Caco-2 (cell line): ENCODE results near the gene CLSTN1. TPM values are rescaled to one million over a fixed set of nuclear protein-coding genes. Genes with fewer than 3 reads are reported as not detected.

Experiments
- BruUV-seq: library from RNA; stranded (reverse); fragments of 400-500 nt; replicated peaks from 2 replicates; lab custom pipeline; 2021; lab: Mats Ljungman, UMichigan
- CTCF ChIA-PET: fragments of 300-600 bp; sonication (Branson Sonifier 250); formaldehyde crosslinking; loops from one replicate; lab custom pipeline; 2022; ENCODE audit warnings: antibody characterized with exemption; lab: Charles Lee
- POLR2A ChIA-PET: fragments of 300-600 bp; sonication (Branson Sonifier 250); formaldehyde crosslinking; loops from one replicate; lab custom pipeline; 2022; ENCODE audit warnings: antibody characterized with exemption; lab: Charles Lee
- DNase-seq, 2 experiments: peaks; one replicate each; pipeline versions ENCODE4 v3.0.0 to v3.0.0-alpha.2; 2020 to 2022
- H3K27me3 ChIP-seq: replicated peaks from 2 replicates; pipeline ENCODE4 v1.6.0; 2011; ENCODE audit warnings: low read length; ENCODE audit not compliant: control insufficient read depth, insufficient read depth
- H3K36me3 ChIP-seq: 2 replicates; pipeline ENCODE4 v1.5.1; 2011; ENCODE audit warnings: low read length; ENCODE audit not compliant: control insufficient read depth, insufficient read depth
- H3K4me1 ChIP-seq: fragments of 250-450 bp; sonication (Bioruptor Pico); 2 replicates; pipeline ENCODE4 v1.5.1; 2020; ENCODE audit warnings: mild to moderate bottlenecking
- H3K4me3 ChIP-seq: 2 replicates; pipeline ENCODE4 v1.5.1; 2011; ENCODE audit warnings: low read depth, mild to moderate bottlenecking, control low read depth, low read length
- H3K9me3 ChIP-seq: fragments of 250-450 bp; sonication (Bioruptor Pico); 2 replicates; pipeline ENCODE4 v1.5.1; 2020; ENCODE audit warnings: mild to moderate bottlenecking, moderate library complexity
- H3K27ac Mint-ChIP-seq: one replicate; pipeline ENCODE4 v1.8.0; 2022; ENCODE audit warnings: mixed read lengths; ENCODE audit not compliant: unreplicated experiment
- H3K27me3 Mint-ChIP-seq: one replicate; pipeline ENCODE4 v1.8.0; 2022; ENCODE audit warnings: mixed read lengths; ENCODE audit not compliant: insufficient read depth, unreplicated experiment
- H3K36me3 Mint-ChIP-seq: one replicate; pipeline ENCODE4 v1.8.0; 2022; ENCODE audit warnings: mild to moderate bottlenecking, mixed read lengths; ENCODE audit not compliant: insufficient read depth, unreplicated experiment
- H3K4me1 Mint-ChIP-seq: one replicate; pipeline ENCODE4 v1.8.0; 2022; ENCODE audit warnings: low read depth, mixed read lengths; ENCODE audit not compliant: unreplicated experiment
- H3K4me3 Mint-ChIP-seq: one replicate; pipeline ENCODE4 v1.8.0; 2022; ENCODE audit warnings: mild to moderate bottlenecking, moderate library complexity, mixed read lengths; ENCODE audit not compliant: unreplicated experiment
- H3K9me3 Mint-ChIP-seq: one replicate; pipeline ENCODE4 v1.8.0; 2022; ENCODE audit warnings: mixed read lengths; ENCODE audit not compliant: unreplicated experiment
- intact Hi-C: fragments of 100-400 bp; cut with micrococcal nuclease; formaldehyde crosslinking; loops from one replicate; pipeline ENCODE4 v1.10.0; 2022; ENCODE audit not compliant: unreplicated experiment
- total RNA-seq: library from RNA; stranded (reverse); gene quantifications from 2 replicates; pipeline ENCODE4 v1.2.3, GENCODE V29; 2022
- TF ChIP-seq, protein P1 (sequence below), 2 experiments: fragments of 200-600 bp in 1 of 2; IDR thresholded peaks; 1 replicate in 1 of 2; 2 replicates in 1 of 2; pipeline versions ENCODE4 v1.5.1 to v1.8.0; 2011 to 2022; ENCODE audit warnings: antibody characterized with exemption in 1 of 2, control low read depth in 1 of 2, inconsistent platforms in 1 of 2, low read depth in 1 of 2, low read length in 1 of 2, mild to moderate bottlenecking in 1 of 2, moderate library complexity in 1 of 2; ENCODE audit not compliant: insufficient read depth in 1 of 2, severe bottlenecking in 1 of 2, unreplicated experiment in 1 of 2

Gene CLSTN1
- total RNA-seq, 1 experiment from 2014 or later = 102 TPM

DNA sequence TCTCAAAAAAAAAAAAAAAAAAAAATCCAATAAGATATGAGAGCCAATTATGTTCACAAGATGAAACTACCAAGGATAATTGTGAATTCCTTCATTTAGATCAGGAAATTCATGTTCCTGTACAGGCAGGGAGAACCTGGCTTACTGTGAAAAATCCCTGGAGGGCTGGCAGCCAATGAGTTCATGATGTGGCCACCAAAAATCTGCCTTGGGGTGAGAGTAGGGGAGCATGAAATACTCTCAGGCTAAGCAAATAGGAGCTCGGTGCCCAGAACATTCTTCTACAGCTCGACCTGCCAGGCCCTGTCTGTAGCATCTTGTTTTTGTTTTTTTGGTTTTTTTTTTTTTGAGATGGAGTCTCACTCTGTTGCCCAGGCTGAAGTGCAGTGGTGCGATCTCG, 122.1 kb downstream of the CLSTN1 start:
- Histone ChIP-seq H3K36me3 (no peaks in the 10 kb centered on the region), H3K4me3 (no peak overlapping the region), H3K4me1 (no peaks in the 10 kb centered on the region), H3K27me3 (no peaks in the 10 kb centered on the region), H3K9me3 (no peaks in the 10 kb centered on the region)
- peaks cover 6% of the 10 kb centered on the region for H3K4me1 Mint-ChIP-seq
- DNase-seq = no peak
- ChIA-PET CTCF (no interaction called here), POLR2A (no interaction called here)
- H3K27ac Mint-ChIP-seq = no peak overlapping the region
- H3K4me3 Mint-ChIP-seq = no peak overlapping the region
- TF ChIP-seq, protein P1, sequence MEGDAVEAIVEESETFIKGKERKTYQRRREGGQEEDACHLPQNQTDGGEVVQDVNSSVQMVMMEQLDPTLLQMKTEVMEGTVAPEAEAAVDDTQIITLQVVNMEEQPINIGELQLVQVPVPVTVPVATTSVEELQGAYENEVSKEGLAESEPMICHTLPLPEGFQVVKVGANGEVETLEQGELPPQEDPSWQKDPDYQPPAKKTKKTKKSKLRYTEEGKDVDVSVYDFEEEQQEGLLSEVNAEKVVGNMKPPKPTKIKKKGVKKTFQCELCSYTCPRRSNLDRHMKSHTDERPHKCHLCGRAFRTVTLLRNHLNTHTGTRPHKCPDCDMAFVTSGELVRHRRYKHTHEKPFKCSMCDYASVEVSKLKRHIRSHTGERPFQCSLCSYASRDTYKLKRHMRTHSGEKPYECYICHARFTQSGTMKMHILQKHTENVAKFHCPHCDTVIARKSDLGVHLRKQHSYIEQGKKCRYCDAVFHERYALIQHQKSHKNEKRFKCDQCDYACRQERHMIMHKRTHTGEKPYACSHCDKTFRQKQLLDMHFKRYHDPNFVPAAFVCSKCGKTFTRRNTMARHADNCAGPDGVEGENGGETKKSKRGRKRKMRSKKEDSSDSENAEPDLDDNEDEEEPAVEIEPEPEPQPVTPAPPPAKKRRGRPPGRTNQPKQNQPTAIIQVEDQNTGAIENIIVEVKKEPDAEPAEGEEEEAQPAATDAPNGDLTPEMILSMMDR (IDR thresholded peaks at IDR 0.05; ENCODE audit: insufficient read depth in 1 of 2, low read depth in 1 of 2, low read length in 1 of 2, severe bottlenecking in 1 of 2, unreplicated experiment in 1 of 2) = no peak
- intact Hi-C loops = no loop called here
- BruUV-seq = no TSS peak
- H3K27me3 Mint-ChIP-seq = no peaks in the 10 kb centered on the region
- no peaks in the 10 kb centered on the region for H3K36me3 Mint-ChIP-seq
- H3K9me3 Mint-ChIP-seq = peaks cover 8% of the 10 kb centered on the region

DNA sequence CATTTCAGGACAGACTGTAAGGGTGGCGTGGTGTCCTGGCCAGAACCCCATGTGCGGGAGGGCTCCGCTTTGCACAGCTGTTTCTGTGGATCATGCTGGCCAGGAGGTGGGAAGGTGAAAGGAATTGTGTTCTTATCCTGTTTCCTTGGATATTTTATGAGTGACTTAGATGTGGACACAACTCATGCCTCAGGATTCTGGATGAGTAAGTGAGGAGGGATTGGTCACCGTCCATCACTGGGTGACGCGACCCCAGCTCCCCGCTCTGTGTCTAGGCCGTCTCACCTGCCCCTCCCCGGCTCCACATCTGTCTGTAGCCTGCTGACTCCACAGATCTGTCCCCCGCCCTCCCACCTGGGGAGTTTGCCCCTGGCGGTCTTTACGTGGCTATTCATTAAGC, 123.4 kb downstream of the CLSTN1 start:
- H3K36me3 Mint-ChIP-seq = no peaks in the 10 kb centered on the region
- no peaks in the 10 kb centered on the region for H3K27me3 Mint-ChIP-seq
- intact Hi-C loops = no loop called here
- DNase-seq = no peak
- Histone ChIP-seq H3K36me3 (no peaks in the 10 kb centered on the region), H3K27me3 (no peaks in the 10 kb centered on the region), H3K4me3 (no peak overlapping the region), H3K9me3 (no peaks in the 10 kb centered on the region), H3K4me1 (no peaks in the 10 kb centered on the region)
- no peak overlapping the region for H3K27ac Mint-ChIP-seq
- H3K9me3 Mint-ChIP-seq = peaks cover 8% of the 10 kb centered on the region
- CTCF ChIA-PET = no interaction called here
- TF ChIP-seq, protein P1 (IDR thresholded peaks at IDR 0.05; ENCODE audit: insufficient read depth in 1 of 2, low read depth in 1 of 2, low read length in 1 of 2, severe bottlenecking in 1 of 2, unreplicated experiment in 1 of 2) = no peak
- H3K4me1 Mint-ChIP-seq = peaks cover 6% of the 10 kb centered on the region
- BruUV-seq = no TSS peak
- POLR2A ChIA-PET = no interaction called here
- no peak overlapping the region for H3K4me3 Mint-ChIP-seq

DNA sequence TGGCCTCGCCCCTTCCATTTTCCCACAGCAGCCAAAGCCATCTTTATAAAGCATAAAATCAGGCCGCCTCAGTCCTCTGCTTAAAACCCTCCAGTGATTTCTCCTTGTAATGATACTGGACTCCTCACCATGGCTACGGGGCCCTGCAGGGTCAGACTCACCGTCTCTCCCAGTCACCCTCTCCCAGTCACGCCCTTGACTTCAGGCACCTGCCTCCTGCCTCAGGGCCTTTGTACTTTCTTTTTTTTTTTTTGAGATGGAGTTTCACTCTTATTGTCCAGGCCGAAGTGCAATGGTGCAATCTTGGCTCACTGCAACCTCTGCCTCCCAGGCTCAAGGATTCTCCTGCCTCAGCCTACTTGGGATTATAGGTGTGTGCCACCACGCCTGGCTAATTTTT, 124.4 kb downstream of the CLSTN1 start:
- no TSS peak for BruUV-seq
- Histone ChIP-seq H3K9me3 (no peaks in the 10 kb centered on the region), H3K27me3 (no peaks in the 10 kb centered on the region), H3K36me3 (no peaks in the 10 kb centered on the region), H3K4me3 (no peak overlapping the region), H3K4me1 (no peaks in the 10 kb centered on the region)
- CTCF ChIA-PET = no interaction called here
- POLR2A ChIA-PET = no interaction called here
- H3K4me3 Mint-ChIP-seq = no peak overlapping the region
- no peaks in the 10 kb centered on the region for H3K36me3 Mint-ChIP-seq
- peaks cover 8% of the 10 kb centered on the region for H3K9me3 Mint-ChIP-seq
- DNase-seq = no peak
- intact Hi-C loops = no loop called here
- H3K4me1 Mint-ChIP-seq = peaks cover 6% of the 10 kb centered on the region
- H3K27me3 Mint-ChIP-seq = peaks cover 5% of the 10 kb centered on the region
- TF ChIP-seq, protein P1 (IDR thresholded peaks at IDR 0.05; ENCODE audit: insufficient read depth in 1 of 2, low read depth in 1 of 2, low read length in 1 of 2, severe bottlenecking in 1 of 2, unreplicated experiment in 1 of 2) = no peak
- H3K27ac Mint-ChIP-seq = no peak overlapping the region
